GM19468 (cell line): ENCODE results near the gene EDNRA.

Experiments used
- ATAC-seq: cut with Tn5 transposase; IDR thresholded peaks from one replicate; pipeline ENCODE4 v1.9.1; 2021; ENCODE audit warnings: mild to moderate bottlenecking, moderate library complexity, moderate number of reproducible peaks; ENCODE audit not compliant: unreplicated experiment; ENCODE audit errors: extremely low read depth

EDNRA gene

GRCh38 chr4:147535124-147535523 lies 54.2 kb downstream of the EDNRA start:
- no peak for ATAC-seq

GRCh38 chr4:147538711-147539110 lies 57.8 kb downstream of the EDNRA start:
- no peak for ATAC-seq

GRCh38 chr4:147539959-147540358 lies 59.1 kb downstream of the EDNRA start:
- ATAC-seq: no peak

- no peak for ATAC-seq
These were observed 61.5 kb downstream of the EDNRA start for GRCh38 chr4:147542229-147542990.

- ATAC-seq: no peak
These were observed 62.1 kb downstream of the EDNRA start for GRCh38 chr4:147543034-147543433.

- no peak for ATAC-seq
These were observed 65.5 kb downstream of the EDNRA start for GRCh38 chr4:147546349-147546748.

GRCh38 chr4:147547314-147548056 lies 66.6 kb downstream of the EDNRA start:
- ATAC-seq: no peak

- ATAC-seq: no peak
These were observed 67.4 kb downstream of the EDNRA start for GRCh38 chr4:147548256-147548655.

GRCh38 chr4:147550626-147551246 lies 69.8 kb downstream of the EDNRA start:
- peak; percentile 34 for ATAC-seq

GRCh38 chr4:147560625-147561024 lies 79.7 kb downstream of the EDNRA start:
- no peak for ATAC-seq

- no peak for ATAC-seq
These were observed 85.9 kb downstream of the EDNRA start for GRCh38 chr4:147566762-147567161.

- no peak for ATAC-seq
These were observed 86.4 kb downstream of the EDNRA start for GRCh38 chr4:147567276-147567675.

GRCh38 chr4:147570616-147571015 lies 89.7 kb downstream of the EDNRA start:
- no peak for ATAC-seq

GRCh38 chr4:147571036-147571770 lies 90.3 kb downstream of the EDNRA start:
- no peak for ATAC-seq

GRCh38 chr4:147576084-147576483 lies 95.2 kb downstream of the EDNRA start:
- ATAC-seq: no peak

- no peak for ATAC-seq
These were observed 97.2 kb downstream of the EDNRA start for GRCh38 chr4:147578051-147578476.

- no peak for ATAC-seq
These were observed 97.7 kb downstream of the EDNRA start for GRCh38 chr4:147578593-147578992.

- no peak for ATAC-seq
These were observed 99.5 kb downstream of the EDNRA start for GRCh38 chr4:147580396-147580795.

- no peak for ATAC-seq
These were observed 100.9 kb downstream of the EDNRA start for GRCh38 chr4:147581606-147582350.
